SK-N-SH treated with all-trans-retinoic acid at 6 μM for 48 hours (cell line): Measurements from ENCODE around the gene SART3.

Source experiments
- ARNTL ChIP-seq: fragments of 450-650 bp; formaldehyde crosslinking; IDR thresholded peaks from 2 replicates; pipeline ENCODE4 v1.5.0; 2020; ENCODE audit warnings: low read depth, mild to moderate bottlenecking, moderate library complexity, borderline replicate concordance
- ESRRG ChIP-seq: fragments of 250-450 bp; sonication (Bioruptor Pico); IDR thresholded peaks from 2 replicates; pipeline ENCODE4 v1.6.1; 2021; ENCODE audit warnings: mild to moderate bottlenecking
- PATZ1 ChIP-seq: fragments of 250-450 bp; sonication (Bioruptor Pico); IDR thresholded peaks from 2 replicates; pipeline ENCODE4 v1.8.0; 2020; ENCODE audit warnings: mild to moderate bottlenecking, moderate library complexity, borderline replicate concordance
- RARB ChIP-seq: fragments of 250-450 bp; sonication (Bioruptor Pico); IDR thresholded peaks from 2 replicates; pipeline ENCODE4 v1.8.0; 2021; ENCODE audit warnings: mild to moderate bottlenecking, moderate library complexity
- TOX ChIP-seq: fragments of 250-450 bp; sonication (Bioruptor Pico); IDR thresholded peaks from 2 replicates; pipeline ENCODE4 v1.8.0; 2021; ENCODE audit warnings: mild to moderate bottlenecking, moderate library complexity, borderline replicate concordance
- TSHZ2 ChIP-seq: fragments of 250-450 bp; sonication (Bioruptor Pico); IDR thresholded peaks from 2 replicates; pipeline ENCODE4 v1.5.0; 2020; ENCODE audit warnings: mild to moderate bottlenecking, moderate library complexity
- ZC3H10 ChIP-seq: fragments of 250-450 bp; sonication (Bioruptor Pico); IDR thresholded peaks from 2 replicates; pipeline ENCODE4 v1.5.1; 2021; ENCODE audit warnings: mild to moderate bottlenecking, moderate library complexity
- ZFP3 ChIP-seq: fragments of 250-450 bp; sonication (Bioruptor Pico); IDR thresholded peaks from 2 replicates; pipeline ENCODE4 v1.5.0; 2020; ENCODE audit warnings: mild to moderate bottlenecking, moderate library complexity
- ZNF565 ChIP-seq: fragments of 450-650 bp; formaldehyde crosslinking; conservative IDR thresholded peaks from 2 replicates; pipeline ENCODE4 v1.5.0; 2020; ENCODE audit warnings: low read depth, mild to moderate bottlenecking, moderate library complexity
- ZNF70 ChIP-seq: fragments of 450-650 bp; formaldehyde crosslinking; IDR thresholded peaks from 2 replicates; pipeline ENCODE4 v1.5.0; 2020; ENCODE audit warnings: mild to moderate bottlenecking, moderate library complexity

GRCh38 chr12:108589840-108590229 lies 28.9 kb upstream of the SART3 start:
- TF ChIP-seq TSHZ2 (CRISPR knock-in tag) (no peak), ESRRG (CRISPR knock-in tag) (no peak), PATZ1 (CRISPR knock-in tag) (no peak), ZC3H10 (CRISPR knock-in tag) (no peak), ARNTL (CRISPR knock-in tag) (no peak), ZNF565 (CRISPR knock-in tag) (no peak), ZNF70 (CRISPR knock-in tag) (no peak), ZFP3 (CRISPR knock-in tag) (no peak), RARB (CRISPR knock-in tag) (no peak), TOX (CRISPR knock-in tag) (no peak)
